ENCODE data around the gene RTL10.
A peak's percentile ranks its signal among the peaks of the same experiment; 100 is the strongest.

The RTL10 gene

GRCh38 chr22:19820880-19821522 lies 33.7 kb downstream of the RTL10 start (continued):
- TF ChIP-seq ZNF335 (tag by site-specific recombination; conservative IDR thresholded peaks at IDR 0.05) (no peak), ATF2 (tag by site-specific recombination; IDR thresholded peaks at IDR 0.05; ENCODE audit: low read depth) (no peak)

DNA sequence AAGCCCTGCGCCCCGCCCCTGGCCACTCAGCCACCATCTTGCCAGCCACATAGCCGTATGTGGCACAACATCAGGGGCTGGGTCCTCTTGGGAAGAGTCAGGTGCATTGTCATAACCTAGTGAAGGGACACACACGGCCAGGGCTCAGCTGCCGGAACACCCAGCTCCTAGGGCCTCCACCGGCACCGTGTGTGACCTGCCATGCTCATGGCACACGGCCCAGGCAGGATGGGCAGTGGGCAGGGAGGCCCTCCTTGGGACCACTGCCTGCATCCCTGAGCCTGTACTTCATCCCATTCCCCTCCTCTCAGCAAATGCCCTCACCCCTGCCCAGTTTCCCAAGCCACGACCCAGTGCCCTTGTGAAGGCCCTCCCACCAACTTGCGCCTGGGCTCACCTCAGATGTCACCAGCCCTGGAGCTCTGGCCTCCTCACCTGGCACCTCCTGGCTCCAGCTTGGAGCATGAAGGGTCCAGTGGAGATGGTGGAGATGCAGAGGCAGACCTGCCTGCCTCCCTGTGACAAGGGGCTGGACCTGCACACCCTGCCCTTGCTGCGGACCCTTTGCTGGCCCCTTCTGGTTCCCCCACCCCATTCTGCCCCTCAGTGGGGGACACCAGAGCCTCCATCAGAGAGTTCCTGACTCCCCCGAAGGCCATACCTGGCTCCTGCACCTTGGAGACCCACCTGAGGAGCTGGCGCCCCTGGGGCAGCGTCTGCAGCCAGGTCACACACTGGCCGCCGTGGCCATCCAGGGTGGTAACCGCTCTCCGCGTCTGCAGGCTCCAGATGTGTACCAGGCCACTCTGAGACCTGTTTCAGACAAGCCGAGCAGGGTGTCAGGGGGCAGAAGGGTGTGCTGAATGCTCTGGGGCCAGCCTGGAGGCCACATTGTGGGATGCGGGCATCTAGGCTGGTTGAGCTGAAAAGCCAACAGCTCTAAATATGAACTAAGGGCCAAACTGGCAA lies 34.5 kb downstream of the RTL10 start:
- no peaks in the 10 kb centered on the region for H3K4me1 ChIP-seq (ENCODE audit: control insufficient read depth, insufficient read depth, low read length)
- H3K4me3 ChIP-seq (ENCODE audit: low read depth, low read length), result no peak overlapping the region
- ChIA-PET POLR2A (no interaction called here), CTCF (interaction anchor here (0.7 to 1.7 kb wide), 5 partner anchors 15 to 140 kb away, joined by 3 to 4 read pairs (median 4); no protein-coding TSS in a partner anchor)
- no peak overlapping the region for H3K27ac ChIP-seq (ENCODE audit: extremely low read depth, low read depth, low read length)
- H3K9me3 ChIP-seq (ENCODE audit: control insufficient read depth, insufficient read depth, low read depth, low read length), result no peaks in the 10 kb centered on the region
- TF ChIP-seq ZNF549 (tag by site-specific recombination; IDR thresholded peaks at IDR 0.05) (no peak), ZNF140 (tag by site-specific recombination; IDR thresholded peaks at IDR 0.05) (no peak), ELK4 (IDR thresholded peaks at IDR 0.05; ENCODE audit: borderline replicate concordance, low read depth, low read length) (no peak)
- TF ChIP-seq, protein P1, sequence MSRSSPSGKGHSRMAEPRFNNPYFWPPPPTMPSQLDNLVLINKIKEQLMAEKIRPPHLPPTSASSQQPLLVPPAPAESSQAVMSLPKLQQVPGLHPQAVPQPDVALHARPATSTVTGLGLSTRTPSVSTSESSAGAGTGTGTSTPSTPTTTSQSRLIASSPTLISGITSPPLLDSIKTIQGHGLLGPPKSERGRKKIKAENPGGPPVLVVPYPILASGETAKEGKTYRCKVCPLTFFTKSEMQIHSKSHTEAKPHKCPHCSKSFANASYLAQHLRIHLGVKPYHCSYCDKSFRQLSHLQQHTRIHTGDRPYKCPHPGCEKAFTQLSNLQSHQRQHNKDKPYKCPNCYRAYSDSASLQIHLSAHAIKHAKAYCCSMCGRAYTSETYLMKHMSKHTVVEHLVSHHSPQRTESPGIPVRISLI (tag by site-specific recombination; IDR thresholded peaks at IDR 0.05), result no peak
- peaks cover 0 to 9% of the 10 kb centered on the region in 2 experiments; a peak in 1 of 3 replicates for H3K36me3 ChIP-seq (ENCODE audit: control insufficient read depth in 2 of 2, insufficient read depth in 1 of 2, low read length in 2 of 2)

- Histone ChIP-seq H3K4me3 (ENCODE audit: low read depth, low read length) (no peak overlapping the region), H3K36me3 (ENCODE audit: control insufficient read depth in 2 of 2, insufficient read depth in 1 of 2, low read length in 2 of 2) (peaks cover 0 to 11% of the 10 kb centered on the region in 2 experiments; a peak in 1 of 3 replicates), H3K27ac (ENCODE audit: extremely low read depth, low read depth, low read length) (no peak overlapping the region), H3K4me1 (ENCODE audit: control insufficient read depth, insufficient read depth, low read length) (no peaks in the 10 kb centered on the region), H3K9me3 (ENCODE audit: control insufficient read depth, insufficient read depth, low read depth, low read length) (no peaks in the 10 kb centered on the region)
- ChIA-PET POLR2A (no interaction called here), CTCF (interaction anchor here (1.0 to 1.7 kb wide), 3 partner anchors 38 to 134 kb away, joined by 3 to 4 read pairs (median 4); no protein-coding TSS in a partner anchor)
- TF ChIP-seq ZNF175 (tag by site-specific recombination; IDR thresholded peaks at IDR 0.05) (no peak), ZNF202 (tag by site-specific recombination; IDR thresholded peaks at IDR 0.05; ENCODE audit: borderline replicate concordance) (no peak), GLIS1 (tag by site-specific recombination; IDR thresholded peaks at IDR 0.05) (peak; percentile 61), ZBTB17 (tag by site-specific recombination; IDR thresholded peaks at IDR 0.05) (no peak)
- TF ChIP-seq, protein P2, sequence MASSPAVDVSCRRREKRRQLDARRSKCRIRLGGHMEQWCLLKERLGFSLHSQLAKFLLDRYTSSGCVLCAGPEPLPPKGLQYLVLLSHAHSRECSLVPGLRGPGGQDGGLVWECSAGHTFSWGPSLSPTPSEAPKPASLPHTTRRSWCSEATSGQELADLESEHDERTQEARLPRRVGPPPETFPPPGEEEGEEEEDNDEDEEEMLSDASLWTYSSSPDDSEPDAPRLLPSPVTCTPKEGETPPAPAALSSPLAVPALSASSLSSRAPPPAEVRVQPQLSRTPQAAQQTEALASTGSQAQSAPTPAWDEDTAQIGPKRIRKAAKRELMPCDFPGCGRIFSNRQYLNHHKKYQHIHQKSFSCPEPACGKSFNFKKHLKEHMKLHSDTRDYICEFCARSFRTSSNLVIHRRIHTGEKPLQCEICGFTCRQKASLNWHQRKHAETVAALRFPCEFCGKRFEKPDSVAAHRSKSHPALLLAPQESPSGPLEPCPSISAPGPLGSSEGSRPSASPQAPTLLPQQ (tag by site-specific recombination; IDR thresholded peaks at IDR 0.05), result no peak
- TF ChIP-seq, protein P3, sequence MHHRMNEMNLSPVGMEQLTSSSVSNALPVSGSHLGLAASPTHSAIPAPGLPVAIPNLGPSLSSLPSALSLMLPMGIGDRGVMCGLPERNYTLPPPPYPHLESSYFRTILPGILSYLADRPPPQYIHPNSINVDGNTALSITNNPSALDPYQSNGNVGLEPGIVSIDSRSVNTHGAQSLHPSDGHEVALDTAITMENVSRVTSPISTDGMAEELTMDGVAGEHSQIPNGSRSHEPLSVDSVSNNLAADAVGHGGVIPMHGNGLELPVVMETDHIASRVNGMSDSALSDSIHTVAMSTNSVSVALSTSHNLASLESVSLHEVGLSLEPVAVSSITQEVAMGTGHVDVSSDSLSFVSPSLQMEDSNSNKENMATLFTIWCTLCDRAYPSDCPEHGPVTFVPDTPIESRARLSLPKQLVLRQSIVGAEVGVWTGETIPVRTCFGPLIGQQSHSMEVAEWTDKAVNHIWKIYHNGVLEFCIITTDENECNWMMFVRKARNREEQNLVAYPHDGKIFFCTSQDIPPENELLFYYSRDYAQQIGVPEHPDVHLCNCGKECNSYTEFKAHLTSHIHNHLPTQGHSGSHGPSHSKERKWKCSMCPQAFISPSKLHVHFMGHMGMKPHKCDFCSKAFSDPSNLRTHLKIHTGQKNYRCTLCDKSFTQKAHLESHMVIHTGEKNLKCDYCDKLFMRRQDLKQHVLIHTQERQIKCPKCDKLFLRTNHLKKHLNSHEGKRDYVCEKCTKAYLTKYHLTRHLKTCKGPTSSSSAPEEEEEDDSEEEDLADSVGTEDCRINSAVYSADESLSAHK (tag by site-specific recombination; IDR thresholded peaks at IDR 0.05), result no peak
These were observed 35.3 kb downstream of the RTL10 start for GRCh38 chr22:19819208-19819910.
